SJSA1 (cell line): Measurements from ENCODE around the gene DPY30. TPM values are rescaled to one million over a fixed set of nuclear protein-coding genes. Genes with fewer than 3 reads are reported as not detected.
"Not testable (repeated sequence)": the region's sequence is repeated elsewhere in the genome, so short reads cannot be mapped to it uniquely, and the experiment has no call there.

Experiments used
- DNase-seq, 2 experiments: peaks; one replicate each; pipeline ENCODE4 v3.0.0-alpha.2; 2015 to 2020; ENCODE audit warnings: low spot score in 2 of 2, low read depth in 1 of 2
- H3K27ac ChIP-seq: fragments of 250-450 bp; sonication (Bioruptor Pico); 2 replicates; pipeline ENCODE4 v1.5.1; 2020; ENCODE audit warnings: mild to moderate bottlenecking, moderate library complexity
- H3K27me3 ChIP-seq: fragments of 250-450 bp; sonication (Bioruptor Pico); replicated peaks from 2 replicates; pipeline ENCODE4 v1.5.1; 2020; ENCODE audit warnings: mild to moderate bottlenecking, moderate library complexity
- H3K36me3 ChIP-seq: fragments of 250-450 bp; sonication (Bioruptor Pico); 2 replicates; pipeline ENCODE4 v1.5.1; 2020; ENCODE audit warnings: mild to moderate bottlenecking
- H3K4me1 ChIP-seq: fragments of 250-450 bp; sonication (Bioruptor Pico); replicated peaks from 2 replicates; pipeline ENCODE4 v1.6.1; 2021; ENCODE audit warnings: mild to moderate bottlenecking
- H3K4me3 ChIP-seq: fragments of 250-450 bp; sonication (Bioruptor Pico); 2 replicates; pipeline ENCODE4 v1.5.1; 2020; ENCODE audit warnings: mild to moderate bottlenecking
- H3K9me3 ChIP-seq: fragments of 250-450 bp; sonication (Bioruptor Pico); replicated peaks from 2 replicates; pipeline ENCODE4 v1.5.1; 2020; ENCODE audit warnings: mild to moderate bottlenecking
- total RNA-seq: library from RNA; depleted of rRNA; stranded (reverse); fragments of >200 nt; shearing (Covaris generic); gene quantifications from 2 replicates; pipeline ENCODE4 v1.2.3, GENCODE V29; 2014; rRNA removed

DPY30 gene
- 99.9 and 116 TPM in 2 replicates for total RNA-seq

- H3K4me3 ChIP-seq: peak within 1 kb of the TSS; percentile 51
- H3K27me3 ChIP-seq: no peaks in the 10 kb centered on the region
- peaks cover 9% of the 10 kb centered on the region; the same call in 1 of the 2 replicates for H3K4me1 ChIP-seq
- H3K27ac ChIP-seq: peak within 1 kb of the TSS; percentile 9; the same call in 1 of the 2 replicates
- no peaks in the 10 kb centered on the region for H3K9me3 ChIP-seq
- DNase-seq: peak; percentile 87 to 92
- H3K36me3 ChIP-seq: no peaks in the 10 kb centered on the region; the same call in 1 of the 2 replicates
Observed at GRCh38 chr2:32039447-32040219, at the start of gene DPY30. Gene DPY30 (minus strand): TSS chr2:32039805. CDS start chr2:32039456, 349 bp downstream.

- H3K9me3 ChIP-seq: no peaks in the 10 kb centered on the region
- H3K4me3 ChIP-seq: no peak overlapping the region
- H3K27ac ChIP-seq: no peak overlapping the region
- no peak for DNase-seq
- H3K4me1 ChIP-seq: no peaks in the 10 kb centered on the region
- no peaks in the 10 kb centered on the region for H3K27me3 ChIP-seq
- H3K36me3 ChIP-seq: no peaks in the 10 kb centered on the region; the same call in 1 of the 2 replicates
Observed at GRCh38 chr2:32074134-32074506, 34.5 kb upstream of the DPY30 start.

GRCh38 chr2:32067549-32067948, 27.9 kb upstream of the DPY30 start:
- Histone ChIP-seq H3K27me3 (no peaks in the 10 kb centered on the region), H3K4me3 (no peak overlapping the region), H3K36me3 (peaks cover 4% of the 10 kb centered on the region; the same call in 1 of the 2 replicates), H3K4me1 (no peaks in the 10 kb centered on the region; the same call in 1 of the 2 replicates), H3K27ac (no peak overlapping the region), H3K9me3 (no peaks in the 10 kb centered on the region)
- DNase-seq: no peak

GRCh38 chr2:32064713-32065112, 25.1 kb upstream of the DPY30 start:
- H3K4me3 ChIP-seq: peak overlapping the region; percentile 71

GRCh38 chr2:32064021-32064601, 24.5 kb upstream of the DPY30 start:
- Histone ChIP-seq H3K27ac (no peak overlapping the region), H3K36me3 (peaks cover 4% of the 10 kb centered on the region; the same call in 1 of the 2 replicates), H3K4me3 (peak overlapping the region; percentile 71), H3K27me3 (no peaks in the 10 kb centered on the region), H3K9me3 (no peaks in the 10 kb centered on the region), H3K4me1 (no peaks in the 10 kb centered on the region; the same call in 1 of the 2 replicates)
- DNase-seq: peak in 1 of 2 experiments; percentile 4

More at GRCh38 chr2:32064713-32065112, 25.1 kb upstream of the DPY30 start:
- DNase-seq: no peak
- peaks cover 4% of the 10 kb centered on the region; the same call in 1 of the 2 replicates for H3K36me3 ChIP-seq
- H3K27me3 ChIP-seq: no peaks in the 10 kb centered on the region
- H3K4me1 ChIP-seq: no peaks in the 10 kb centered on the region; the same call in 1 of the 2 replicates
- no peaks in the 10 kb centered on the region for H3K9me3 ChIP-seq
- no peak overlapping the region for H3K27ac ChIP-seq

GRCh38 chr2:32063310-32064020, 23.9 kb upstream of the DPY30 start, which contains the start of gene SPAST:
Gene SPAST (plus strand): TSS chr2:32063556. CDS start chr2:32063832, 276 bp downstream.
- Histone ChIP-seq H3K27me3 (no peaks in the 10 kb centered on the region), H3K9me3 (no peaks in the 10 kb centered on the region), H3K27ac (peak within 1 kb of the TSS; percentile 23; the same call in 1 of the 2 replicates), H3K4me3 (peak within 1 kb of the TSS; percentile 71), H3K36me3 (peaks cover 4% of the 10 kb centered on the region; the same call in 1 of the 2 replicates), H3K4me1 (no peaks in the 10 kb centered on the region; the same call in 1 of the 2 replicates)
- DNase-seq: peak; percentile 98 to 99

GRCh38 chr2:32061973-32062861, 22.6 kb upstream of the DPY30 start:
- no peaks in the 10 kb centered on the region for H3K27me3 ChIP-seq
- peak overlapping the region; percentile 71 for H3K4me3 ChIP-seq
- peaks cover 4% of the 10 kb centered on the region; the same call in 1 of the 2 replicates for H3K36me3 ChIP-seq
- H3K4me1 ChIP-seq: no peaks in the 10 kb centered on the region; the same call in 1 of the 2 replicates
- H3K9me3 ChIP-seq: no peaks in the 10 kb centered on the region
- peak in 1 of 2 experiments; percentile 5 for DNase-seq
- no peak overlapping the region for H3K27ac ChIP-seq

GRCh38 chr2:32061430-32061829, 21.8 kb upstream of the DPY30 start:
- DNase-seq: no peak
- Histone ChIP-seq H3K27me3 (no peaks in the 10 kb centered on the region), H3K36me3 (peaks cover 4% of the 10 kb centered on the region; the same call in 1 of the 2 replicates), H3K4me1 (no peaks in the 10 kb centered on the region; the same call in 1 of the 2 replicates), H3K4me3 (no peak overlapping the region), H3K9me3 (no peaks in the 10 kb centered on the region), H3K27ac (no peak overlapping the region)

GRCh38 chr2:32060266-32060665, 20.7 kb upstream of the DPY30 start:
- Histone ChIP-seq H3K36me3 (peaks cover under 1% of the 10 kb centered on the region; the same call in 1 of the 2 replicates), H3K9me3 (no peaks in the 10 kb centered on the region), H3K4me1 (no peaks in the 10 kb centered on the region; the same call in 1 of the 2 replicates), H3K27ac (no peak overlapping the region), H3K4me3 (no peak overlapping the region), H3K27me3 (no peaks in the 10 kb centered on the region)
- DNase-seq: no peak

- no peaks in the 10 kb centered on the region for H3K9me3 ChIP-seq
- H3K27me3 ChIP-seq: no peaks in the 10 kb centered on the region
- H3K27ac ChIP-seq: no peak overlapping the region
- H3K4me1 ChIP-seq: no peaks in the 10 kb centered on the region
- no peak overlapping the region for H3K4me3 ChIP-seq
- DNase-seq: no peak
- H3K36me3 ChIP-seq: no peaks in the 10 kb centered on the region
Observed at GRCh38 chr2:32058130-32058529, 18.5 kb upstream of the DPY30 start.

GRCh38 chr2:32054583-32054982, 15.0 kb upstream of the DPY30 start:
- H3K27me3 ChIP-seq: not testable (repeated sequence)

GRCh38 chr2:32051836-32052439, 12.3 kb upstream of the DPY30 start:
- Histone ChIP-seq H3K9me3 (no peaks in the 10 kb centered on the region), H3K4me1 (no peaks in the 10 kb centered on the region), H3K27me3 (no peaks in the 10 kb centered on the region), H3K4me3 (no peak overlapping the region), H3K27ac (no peak overlapping the region), H3K36me3 (no peaks in the 10 kb centered on the region)
- DNase-seq: no peak

More at GRCh38 chr2:32054583-32054982, 15.0 kb upstream of the DPY30 start:
- H3K36me3 ChIP-seq, H3K27ac ChIP-seq, H3K4me3 ChIP-seq, DNase-seq, H3K9me3 ChIP-seq, H3K4me1 ChIP-seq: not testable (repeated sequence)
